BE2C (cell line): Measurements from ENCODE around the gene TRAF7.

Experiments used
- DNase-seq: peaks from one replicate; pipeline ENCODE4 v3.0.0-alpha.2; 2020
- H3K27me3 ChIP-seq: fragments of 250-450 bp; sonication (Bioruptor Pico); 2 replicates; pipeline ENCODE4 v1.5.1; 2020; ENCODE audit warnings: mild to moderate bottlenecking
- H3K36me3 ChIP-seq: fragments of 250-450 bp; sonication (Bioruptor Pico); 2 replicates; pipeline ENCODE4 v1.5.1; 2020; ENCODE audit warnings: mild to moderate bottlenecking
- H3K4me1 ChIP-seq: fragments of 250-450 bp; sonication (Bioruptor Pico); 2 replicates; pipeline ENCODE4 v1.5.1; 2020
- H3K4me3 ChIP-seq: 2 replicates; pipeline ENCODE4 v1.5.1; 2011; ENCODE audit warnings: low read depth, low read length
- H3K9me3 ChIP-seq: fragments of 250-450 bp; sonication (Bioruptor Pico); 2 replicates; pipeline ENCODE4 v1.5.1; 2020
- CTCF ChIP-seq: IDR thresholded peaks from 2 replicates; pipeline ENCODE4 v1.5.1; 2012; ENCODE audit warnings: mild to moderate bottlenecking, low read depth, low read length

The TRAF7 gene

GRCh38 chr16:2180461-2180860, 24.9 kb downstream of the TRAF7 start:
- no peak for TF ChIP-seq CTCF
- H3K4me1 ChIP-seq, result no peaks in the 10 kb centered on the region
- no peak for DNase-seq

GRCh38 chr16:2180962-2181923, 25.7 kb downstream of the TRAF7 start:
- H3K9me3 ChIP-seq, result no peaks in the 10 kb centered on the region
- no peaks in the 10 kb centered on the region for H3K4me1 ChIP-seq
- no peak overlapping the region for H3K4me3 ChIP-seq
- H3K36me3 ChIP-seq, result peaks cover 27% of the 10 kb centered on the region
- TF ChIP-seq CTCF, result no peak
- no peaks in the 10 kb centered on the region for H3K27me3 ChIP-seq
- no peak for DNase-seq

More at GRCh38 chr16:2180461-2180860, 24.9 kb downstream of the TRAF7 start:
- H3K4me3 ChIP-seq, result no peak overlapping the region
- H3K9me3 ChIP-seq, result no peaks in the 10 kb centered on the region
- peaks cover 34% of the 10 kb centered on the region for H3K36me3 ChIP-seq
- H3K27me3 ChIP-seq, result no peaks in the 10 kb centered on the region

- DNase-seq, result no peak
- H3K36me3 ChIP-seq, result peaks cover 21% of the 10 kb centered on the region
- H3K9me3 ChIP-seq, result no peaks in the 10 kb centered on the region
- no peak for TF ChIP-seq CTCF
- H3K4me3 ChIP-seq, result no peak overlapping the region
- no peaks in the 10 kb centered on the region for H3K4me1 ChIP-seq
- H3K27me3 ChIP-seq, result no peaks in the 10 kb centered on the region
Observed at GRCh38 chr16:2181952-2182351, 26.4 kb downstream of the TRAF7 start.

- no peak overlapping the region for H3K4me3 ChIP-seq
- H3K36me3 ChIP-seq, result peaks cover 5% of the 10 kb centered on the region
- H3K9me3 ChIP-seq, result no peaks in the 10 kb centered on the region
- no peaks in the 10 kb centered on the region for H3K4me1 ChIP-seq
- DNase-seq, result no peak
- no peaks in the 10 kb centered on the region for H3K27me3 ChIP-seq
- TF ChIP-seq CTCF, result no peak
Observed at GRCh38 chr16:2183671-2184070, 28.1 kb downstream of the TRAF7 start.

- no peak for DNase-seq
- TF ChIP-seq CTCF, result no peak
- Histone ChIP-seq H3K9me3 (no peaks in the 10 kb centered on the region), H3K4me1 (no peaks in the 10 kb centered on the region), H3K4me3 (no peak overlapping the region), H3K27me3 (no peaks in the 10 kb centered on the region), H3K36me3 (peaks cover 5% of the 10 kb centered on the region)
Observed at GRCh38 chr16:2184346-2184745, 28.8 kb downstream of the TRAF7 start.

- DNase-seq, result no peak
- TF ChIP-seq CTCF, result no peak
- H3K4me1 ChIP-seq, result no peaks in the 10 kb centered on the region
- H3K27me3 ChIP-seq, result no peaks in the 10 kb centered on the region
- H3K9me3 ChIP-seq, result no peaks in the 10 kb centered on the region
- peaks cover 5% of the 10 kb centered on the region for H3K36me3 ChIP-seq
- H3K4me3 ChIP-seq, result no peak overlapping the region
Observed at GRCh38 chr16:2184962-2185361, 29.4 kb downstream of the TRAF7 start.
